Measurements from ENCODE around the gene SENP2.
"Not testable (repeated sequence)": the region's sequence is repeated elsewhere in the genome, so short reads cannot be mapped to it uniquely, and the experiment has no call there.

SENP2 gene

DNA sequence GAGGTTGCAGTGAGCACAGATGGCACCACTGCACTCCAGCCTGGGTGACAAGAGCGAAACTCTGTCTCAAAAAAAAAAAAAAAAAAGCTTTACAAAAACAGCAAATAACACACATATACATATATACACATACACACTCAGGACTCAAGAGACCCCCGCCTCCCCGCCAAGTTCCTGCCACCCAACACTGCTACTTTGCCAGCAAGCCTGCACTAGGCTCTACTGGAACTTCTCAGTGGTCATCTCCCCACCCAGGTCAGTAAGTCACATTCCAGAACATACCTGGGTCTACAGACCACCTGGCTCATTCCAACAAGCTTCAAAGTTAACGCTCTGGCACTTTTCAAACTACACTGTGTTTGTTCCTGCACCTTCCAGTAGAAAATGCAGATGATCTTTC lies 62.3 kb downstream of the SENP2 start:
- no peak for DNase-seq

- no peak for DNase-seq
These were observed 63.3 kb downstream of the SENP2 start for GRCh38 chr3:185649414-185649813.

DNA sequence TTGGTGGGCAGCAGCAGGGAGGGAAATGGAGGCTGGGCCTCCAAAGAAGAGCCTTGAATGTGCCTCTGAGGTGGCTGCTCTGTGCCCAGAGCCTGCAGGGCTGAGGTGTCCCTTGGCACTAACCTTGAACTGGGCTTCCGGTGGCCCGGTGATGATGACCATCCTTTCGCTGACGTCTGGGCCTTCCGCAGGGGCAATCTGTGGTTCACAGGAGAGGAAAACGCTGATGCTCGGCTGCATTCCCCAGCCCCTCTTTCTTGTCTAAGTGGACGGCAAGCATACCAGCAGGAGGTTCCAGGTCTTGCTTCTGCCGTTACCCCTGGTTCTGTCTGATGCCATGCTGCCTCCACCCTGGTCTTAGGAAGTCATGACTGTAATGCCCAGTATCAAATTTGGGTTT lies 65.9 kb downstream of the SENP2 start:
- DNase-seq = no peak

DNA sequence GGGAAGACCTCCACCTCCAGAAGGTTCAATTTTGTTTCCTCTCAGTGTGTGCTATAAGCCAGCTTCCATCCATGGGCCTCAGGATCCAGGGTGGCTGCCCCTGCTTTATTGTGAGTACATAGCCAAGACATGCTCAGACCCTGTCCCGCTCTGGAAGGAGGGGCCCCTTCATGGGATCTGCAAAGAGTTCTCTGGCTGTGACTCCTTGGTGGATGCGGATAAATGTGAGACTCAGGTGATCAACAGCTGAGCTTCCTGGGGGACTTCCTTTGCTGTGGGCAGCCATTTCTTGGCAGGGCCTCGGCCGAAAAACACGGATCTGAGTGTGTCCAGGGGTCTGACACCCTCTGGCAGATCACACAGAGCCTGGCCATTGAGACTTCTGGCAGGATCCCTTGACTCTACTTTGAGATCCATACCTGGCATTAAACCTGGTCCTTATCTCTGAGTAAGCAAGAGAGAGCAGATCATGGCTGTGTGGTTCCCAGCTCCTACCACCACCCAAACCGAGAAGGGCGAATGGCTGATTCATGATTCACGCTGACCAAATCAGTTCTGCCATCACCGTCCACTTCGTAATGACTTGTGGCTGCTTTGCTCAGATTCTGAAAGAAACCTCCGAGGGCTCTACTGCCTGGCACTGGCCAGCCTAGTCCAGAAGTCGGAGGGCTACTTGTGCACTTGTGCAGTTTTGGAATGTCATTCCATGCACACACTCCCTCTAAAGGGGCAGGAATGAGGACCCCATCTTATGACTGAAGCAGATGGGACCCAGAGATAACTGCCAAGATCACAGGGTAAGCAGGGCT lies 68.1 kb downstream of the SENP2 start:
- DNase-seq = no peak

- DNase-seq = no peak
These were observed 68.7 kb downstream of the SENP2 start for GRCh38 chr3:185654758-185655145.

DNA sequence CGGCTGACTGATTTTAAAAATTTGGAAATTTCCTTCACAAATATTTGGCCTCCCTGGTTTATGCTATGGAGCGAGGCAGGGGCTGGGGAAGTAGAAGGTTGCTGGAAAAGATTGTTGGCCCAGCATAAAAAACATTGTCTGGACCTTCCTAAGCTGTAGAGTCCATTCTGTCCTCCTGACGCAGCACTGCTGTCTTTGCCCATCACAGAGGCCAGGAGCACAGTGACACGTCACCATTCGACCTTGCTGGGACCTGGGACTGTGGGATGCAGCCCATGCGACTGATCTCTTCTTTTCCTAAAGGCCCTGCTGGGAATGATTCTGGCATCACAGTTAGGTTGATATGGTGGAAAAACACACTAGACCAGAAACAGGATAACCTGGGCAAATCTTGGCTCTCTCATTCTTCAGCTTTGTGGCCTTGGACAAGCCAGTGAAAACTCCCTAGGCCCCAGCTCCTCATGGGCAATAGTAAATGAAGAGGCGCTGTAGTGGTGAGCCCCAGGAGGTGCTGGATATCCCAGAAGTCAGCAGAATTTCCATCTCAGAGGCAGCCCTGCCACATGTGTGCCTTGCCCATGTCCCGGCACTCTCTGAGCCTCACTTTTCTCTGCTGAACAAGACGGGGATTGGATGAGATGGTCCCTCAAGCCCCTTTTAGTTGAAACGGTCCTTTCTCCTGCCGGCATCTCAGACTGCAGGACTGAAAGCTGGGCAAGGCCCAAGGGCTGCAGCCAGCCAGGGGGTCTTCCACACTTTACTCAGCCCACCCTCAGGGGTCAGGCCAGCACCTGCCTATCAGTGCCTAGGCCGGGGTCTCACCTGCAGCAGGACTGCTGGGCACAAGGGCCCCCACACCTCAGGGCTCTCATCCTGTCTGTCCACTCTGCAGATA lies 69.6 kb downstream of the SENP2 start:
- no peak for DNase-seq

GRCh38 chr3:185656321-185656840 lies 70.3 kb downstream of the SENP2 start:
- no peak for DNase-seq

DNA sequence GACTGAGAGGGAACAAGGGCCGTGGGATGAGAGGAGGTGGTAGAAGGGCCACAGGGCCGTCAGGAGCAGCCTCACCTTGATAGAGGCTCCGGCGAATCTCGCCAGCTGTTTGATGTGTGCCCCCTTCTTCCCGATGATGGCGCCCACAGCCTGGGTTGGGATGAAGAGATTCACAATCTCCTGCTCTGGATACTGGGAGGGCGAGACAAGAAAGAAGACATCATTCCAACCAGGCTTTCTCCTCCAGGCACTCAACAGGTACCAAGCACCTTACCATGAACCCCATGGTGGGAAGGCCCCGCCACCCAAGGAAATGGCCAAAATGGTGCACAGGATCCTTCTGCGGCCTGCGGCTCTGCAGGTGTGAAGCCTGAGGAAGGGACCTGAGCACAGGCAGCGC lies 71.1 kb downstream of the SENP2 start:
- DNase-seq = no peak

GRCh38 chr3:185657691-185658503 lies 71.8 kb downstream of the SENP2 start:
- no peak for DNase-seq

DNA sequence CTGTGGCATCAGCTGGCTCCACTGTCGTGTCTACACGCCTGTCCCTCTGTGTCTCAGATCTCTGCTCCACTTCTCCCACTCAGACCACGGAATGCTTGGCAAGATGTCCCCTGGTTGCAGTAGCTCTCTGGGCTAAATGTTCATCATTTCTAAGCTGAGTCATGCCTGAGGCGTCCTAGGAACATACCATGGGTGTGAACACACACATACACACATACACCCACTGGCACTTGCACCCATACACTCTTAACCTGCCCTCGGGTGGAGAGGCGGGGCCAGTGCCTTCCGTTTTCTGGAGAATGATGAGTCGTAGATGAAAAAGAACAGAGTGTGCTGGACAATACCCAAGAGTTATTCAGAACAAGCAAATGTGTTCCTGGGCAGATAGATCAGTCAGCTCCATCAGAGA lies 72.4 kb downstream of the SENP2 start:
- DNase-seq = no peak

- no peak for DNase-seq
These were observed 72.8 kb downstream of the SENP2 start for GRCh38 chr3:185658943-185659342.

DNA sequence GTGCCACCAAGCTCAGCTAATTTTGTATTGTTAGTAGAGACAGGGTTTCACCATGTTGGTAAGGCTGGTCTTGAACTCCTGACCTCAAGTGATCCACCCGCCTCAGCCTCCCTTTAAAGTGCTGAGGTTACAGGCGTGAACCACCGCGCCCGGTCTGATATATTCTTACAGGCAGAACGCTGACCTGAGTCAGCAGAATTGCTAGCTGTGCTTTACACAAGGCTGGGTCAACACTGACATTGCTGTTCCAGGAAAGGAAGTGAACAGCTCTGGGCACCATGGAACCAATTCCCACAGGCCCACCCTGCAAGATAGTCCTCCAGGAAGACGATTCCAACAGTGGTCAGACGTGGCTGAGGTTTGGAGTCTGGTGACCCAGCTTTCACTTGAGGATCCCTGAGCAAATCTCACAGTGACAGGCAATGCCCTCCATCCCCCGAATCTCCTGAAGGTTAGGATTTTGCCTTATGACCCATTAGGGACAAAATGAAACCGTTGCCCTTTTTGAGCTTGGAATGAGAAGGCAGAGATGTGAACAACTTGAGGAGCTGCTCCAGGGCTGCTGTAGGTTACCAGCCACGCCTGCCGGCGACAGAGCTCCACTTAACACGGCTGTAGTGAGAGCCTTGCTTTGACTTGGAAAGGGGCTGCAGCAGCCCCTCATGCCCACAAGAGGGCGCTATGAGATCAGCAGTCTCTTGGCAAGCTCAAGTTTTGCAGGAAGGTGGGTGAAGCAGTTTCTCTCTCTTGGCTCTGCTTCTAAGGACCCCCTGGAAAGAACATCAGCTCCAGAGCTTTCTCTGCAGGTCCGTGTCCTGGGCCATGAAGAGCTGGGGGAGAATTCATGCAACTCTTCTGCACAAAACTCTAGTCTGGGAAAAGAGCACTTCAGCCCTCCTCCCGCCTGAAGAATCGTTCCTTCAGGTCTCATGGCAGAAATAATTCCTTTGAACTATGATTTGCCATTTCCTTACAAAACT lies 74.1 kb downstream of the SENP2 start:
- DNase-seq = peak; percentile 83

- not testable (repeated sequence) for DNase-seq
These were observed 75.2 kb downstream of the SENP2 start for GRCh38 chr3:185661296-185661695.

DNA sequence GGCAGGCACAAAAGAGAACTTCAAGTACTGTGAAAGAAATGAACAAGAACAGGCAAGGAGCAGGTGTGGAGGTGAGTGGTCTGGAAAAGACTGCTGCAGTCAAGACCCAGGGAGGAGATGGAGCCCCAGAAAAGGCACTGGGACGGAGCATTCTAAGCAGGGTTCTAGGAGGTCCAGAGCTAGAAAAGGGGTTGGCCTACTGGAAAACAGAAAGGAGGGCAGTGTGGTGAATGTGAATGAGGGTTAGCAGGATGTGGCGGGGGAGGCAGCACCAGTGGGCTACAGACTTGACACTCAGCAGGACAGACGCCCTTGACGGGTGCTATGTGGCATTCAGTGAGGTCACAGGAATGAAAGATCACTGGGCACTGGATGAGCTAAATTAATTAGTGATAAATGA lies 75.7 kb downstream of the SENP2 start:
- no peak for DNase-seq

DNA sequence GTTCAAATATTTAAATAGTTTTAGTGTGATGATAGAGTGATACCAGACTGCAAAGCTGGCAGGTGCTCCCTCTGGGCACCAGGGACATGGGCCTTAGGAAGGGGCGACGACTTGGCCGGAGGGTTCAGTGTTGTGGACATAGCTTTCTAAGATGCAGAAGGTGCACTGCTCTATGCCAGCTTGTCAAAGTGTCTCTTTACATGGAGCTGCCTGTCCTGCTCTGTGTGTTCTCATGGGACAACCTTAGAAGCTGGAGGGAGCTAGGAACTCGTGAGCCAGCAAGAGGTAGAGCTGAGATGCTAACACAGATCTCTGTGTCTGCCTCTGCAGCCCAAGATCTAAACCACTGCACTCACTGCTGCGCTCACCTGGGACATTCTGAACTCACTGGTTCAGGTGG lies 77.8 kb downstream of the SENP2 start:
- DNase-seq = no peak

DNA sequence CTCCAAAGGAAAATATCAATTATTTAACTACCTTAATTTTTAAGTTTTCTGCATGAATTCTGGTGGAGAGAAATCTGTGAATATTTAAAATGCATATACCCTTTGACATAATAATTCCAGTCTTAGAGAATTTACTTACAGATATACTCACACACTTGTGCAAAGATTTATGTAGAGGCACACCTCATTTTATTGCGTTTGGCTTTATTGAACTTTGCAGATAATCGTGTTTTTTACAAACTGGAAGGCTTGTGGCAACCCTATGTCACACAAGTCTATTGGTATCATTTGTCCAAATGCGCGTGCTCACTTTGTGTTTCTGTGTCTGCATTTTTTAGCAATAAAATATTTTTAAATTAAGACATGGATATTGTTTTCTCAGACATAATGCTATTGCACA lies 81.5 kb downstream of the SENP2 start:
- no peak for DNase-seq

- DNase-seq = peak; percentile 59
These were observed 91.2 kb downstream of the SENP2 start for GRCh38 chr3:185677146-185677829.

DNA sequence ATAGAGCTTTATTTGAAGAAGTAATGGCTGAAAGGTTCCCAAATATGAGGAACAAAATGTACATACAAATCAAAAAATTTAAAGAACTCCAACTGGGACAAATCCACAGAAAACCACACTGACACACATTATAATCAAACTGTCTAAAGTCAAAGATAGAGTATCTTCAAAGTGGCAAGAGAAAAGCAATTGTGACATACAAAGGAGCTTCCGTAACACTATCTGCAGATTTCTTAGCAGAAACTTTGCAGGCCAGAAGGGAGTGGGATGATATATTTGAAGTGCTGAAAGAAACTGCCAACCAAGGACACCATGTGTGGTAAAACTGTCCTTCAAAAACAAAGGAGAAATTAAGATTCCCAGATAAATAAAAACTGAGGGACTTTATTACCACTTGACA lies 91.9 kb downstream of the SENP2 start:
- DNase-seq = no peak

DNA sequence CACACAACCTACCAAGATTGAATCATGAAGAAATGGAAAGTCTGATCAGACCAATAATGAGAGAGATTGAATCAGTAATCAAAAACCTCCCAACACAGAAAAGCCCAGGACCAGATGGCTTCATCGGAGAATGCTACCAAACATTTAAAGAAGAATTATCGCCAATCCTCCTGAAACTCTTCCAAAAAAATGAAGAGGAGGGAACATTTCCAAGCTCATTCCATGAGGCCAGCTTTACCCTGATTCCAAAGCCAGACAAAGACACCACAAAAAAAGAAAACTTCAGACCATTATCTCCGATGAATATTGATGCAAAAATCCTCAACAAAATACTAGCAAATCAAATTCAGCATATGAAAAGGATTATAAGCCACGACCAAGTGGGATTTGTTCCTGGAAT lies 94.1 kb downstream of the SENP2 start:
- no peak for DNase-seq

Data from NCI-H69 (cell line).